ENCODE results near the gene ENC1.

DNA sequence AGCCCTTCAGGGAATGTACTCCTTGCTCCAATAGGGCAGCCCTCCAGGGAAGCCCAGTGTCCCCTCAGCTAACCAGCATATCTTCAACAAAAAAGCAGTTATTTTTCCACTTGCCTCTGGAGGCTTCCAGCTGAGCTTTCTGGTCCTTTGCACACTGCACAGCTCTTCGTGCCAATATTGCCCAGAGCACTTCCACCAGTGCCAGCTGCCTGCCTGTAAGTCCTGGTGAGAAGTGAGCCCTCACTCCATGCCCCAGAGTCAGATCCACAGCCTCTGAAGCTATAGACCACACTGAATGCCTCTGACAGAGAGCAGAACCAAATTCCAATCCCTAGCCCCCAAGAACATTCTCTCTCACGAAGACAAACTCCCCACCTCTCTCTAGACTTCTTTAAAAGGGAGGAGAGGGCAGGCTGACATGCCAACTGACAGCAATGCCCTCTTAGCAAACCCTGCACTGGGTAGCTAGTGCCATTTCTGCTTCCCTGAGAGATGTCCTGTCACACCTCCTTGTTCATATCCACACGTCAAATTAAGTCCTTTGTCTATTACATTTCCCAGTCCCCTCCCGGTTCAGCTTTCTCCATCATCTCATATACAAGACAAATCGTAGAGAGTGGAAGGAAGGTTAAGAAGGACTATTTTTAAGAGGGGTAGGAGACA, 31.8 kb upstream of the ENC1 start:
- TF ChIP-seq, protein P1, sequence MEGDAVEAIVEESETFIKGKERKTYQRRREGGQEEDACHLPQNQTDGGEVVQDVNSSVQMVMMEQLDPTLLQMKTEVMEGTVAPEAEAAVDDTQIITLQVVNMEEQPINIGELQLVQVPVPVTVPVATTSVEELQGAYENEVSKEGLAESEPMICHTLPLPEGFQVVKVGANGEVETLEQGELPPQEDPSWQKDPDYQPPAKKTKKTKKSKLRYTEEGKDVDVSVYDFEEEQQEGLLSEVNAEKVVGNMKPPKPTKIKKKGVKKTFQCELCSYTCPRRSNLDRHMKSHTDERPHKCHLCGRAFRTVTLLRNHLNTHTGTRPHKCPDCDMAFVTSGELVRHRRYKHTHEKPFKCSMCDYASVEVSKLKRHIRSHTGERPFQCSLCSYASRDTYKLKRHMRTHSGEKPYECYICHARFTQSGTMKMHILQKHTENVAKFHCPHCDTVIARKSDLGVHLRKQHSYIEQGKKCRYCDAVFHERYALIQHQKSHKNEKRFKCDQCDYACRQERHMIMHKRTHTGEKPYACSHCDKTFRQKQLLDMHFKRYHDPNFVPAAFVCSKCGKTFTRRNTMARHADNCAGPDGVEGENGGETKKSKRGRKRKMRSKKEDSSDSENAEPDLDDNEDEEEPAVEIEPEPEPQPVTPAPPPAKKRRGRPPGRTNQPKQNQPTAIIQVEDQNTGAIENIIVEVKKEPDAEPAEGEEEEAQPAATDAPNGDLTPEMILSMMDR (conservative IDR thresholded peaks at IDR 0.05; ENCODE audit: low read depth, low read length), result no peak
- TF ChIP-seq EZH2phosphoT487 (IDR thresholded peaks at IDR 0.05; ENCODE audit: borderline replicate concordance, low read length), result no peak
- no peak for TF ChIP-seq EZH2 (IDR thresholded peaks at IDR 0.05; ENCODE audit: low read length, unreplicated experiment)
